NCI-H1417 (cell line): ENCODE results near the gene MPRIP.

Experiments
- DNase-seq, 3 experiments: peaks; one replicate each; lab custom pipeline; 2025; lab: John Stamatoyannopoulos, UW

Gene MPRIP

GRCh38 chr17:17165666-17166308, 123.5 kb downstream of the MPRIP start:
- no peak for DNase-seq

DNA sequence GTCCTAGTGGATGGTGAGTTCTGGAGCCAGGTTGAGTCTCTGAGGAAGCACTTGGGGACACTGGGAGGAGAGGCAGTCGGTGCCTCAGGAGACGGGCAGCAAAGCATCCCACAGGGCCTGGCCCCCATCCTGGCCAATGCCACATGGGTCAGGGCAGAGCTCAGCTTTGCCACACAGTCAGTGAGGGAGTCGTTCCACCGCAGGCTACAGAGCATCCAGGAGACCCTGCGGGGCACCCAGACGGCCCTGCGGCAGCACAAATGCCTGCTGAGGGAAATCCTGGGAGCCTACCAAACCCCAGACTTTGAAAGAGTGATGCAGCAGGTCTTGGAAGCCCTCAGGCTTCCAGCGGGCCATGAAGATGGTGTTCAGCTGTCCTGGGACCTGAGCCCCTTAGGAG, 124.2 kb downstream of the MPRIP start:
- DNase-seq = no peak

GRCh38 chr17:17167356-17167755, 125.1 kb downstream of the MPRIP start:
- no peak for DNase-seq

- DNase-seq = no peak
These were observed 125.7 kb downstream of the MPRIP start for GRCh38 chr17:17167986-17168385.

DNA sequence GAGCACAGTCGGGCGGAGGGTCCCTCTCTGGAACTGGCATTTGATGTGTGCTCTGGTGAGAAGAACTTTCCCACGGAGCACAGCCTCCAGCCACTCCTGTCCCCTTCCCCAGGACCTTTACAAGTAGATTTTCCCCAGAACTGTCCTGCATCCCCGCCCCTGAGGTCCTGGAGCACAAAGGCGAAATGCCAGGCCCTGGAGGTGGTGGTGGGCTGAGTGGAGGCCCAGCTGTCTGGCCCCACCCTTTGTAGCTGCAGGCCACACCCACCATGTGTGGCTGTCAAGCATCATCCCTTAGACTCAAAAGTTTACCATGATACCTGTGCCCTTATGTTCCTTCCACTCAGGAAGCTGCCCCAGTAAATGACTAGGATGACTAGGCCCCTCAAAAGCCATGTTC, 126.1 kb downstream of the MPRIP start:
- DNase-seq = no peak

GRCh38 chr17:17169396-17169795, 127.1 kb downstream of the MPRIP start:
- no peak for DNase-seq

GRCh38 chr17:17170346-17170985, 128.2 kb downstream of the MPRIP start:
- no peak for DNase-seq

GRCh38 chr17:17171186-17171585, 128.9 kb downstream of the MPRIP start:
- DNase-seq = no peak

DNA sequence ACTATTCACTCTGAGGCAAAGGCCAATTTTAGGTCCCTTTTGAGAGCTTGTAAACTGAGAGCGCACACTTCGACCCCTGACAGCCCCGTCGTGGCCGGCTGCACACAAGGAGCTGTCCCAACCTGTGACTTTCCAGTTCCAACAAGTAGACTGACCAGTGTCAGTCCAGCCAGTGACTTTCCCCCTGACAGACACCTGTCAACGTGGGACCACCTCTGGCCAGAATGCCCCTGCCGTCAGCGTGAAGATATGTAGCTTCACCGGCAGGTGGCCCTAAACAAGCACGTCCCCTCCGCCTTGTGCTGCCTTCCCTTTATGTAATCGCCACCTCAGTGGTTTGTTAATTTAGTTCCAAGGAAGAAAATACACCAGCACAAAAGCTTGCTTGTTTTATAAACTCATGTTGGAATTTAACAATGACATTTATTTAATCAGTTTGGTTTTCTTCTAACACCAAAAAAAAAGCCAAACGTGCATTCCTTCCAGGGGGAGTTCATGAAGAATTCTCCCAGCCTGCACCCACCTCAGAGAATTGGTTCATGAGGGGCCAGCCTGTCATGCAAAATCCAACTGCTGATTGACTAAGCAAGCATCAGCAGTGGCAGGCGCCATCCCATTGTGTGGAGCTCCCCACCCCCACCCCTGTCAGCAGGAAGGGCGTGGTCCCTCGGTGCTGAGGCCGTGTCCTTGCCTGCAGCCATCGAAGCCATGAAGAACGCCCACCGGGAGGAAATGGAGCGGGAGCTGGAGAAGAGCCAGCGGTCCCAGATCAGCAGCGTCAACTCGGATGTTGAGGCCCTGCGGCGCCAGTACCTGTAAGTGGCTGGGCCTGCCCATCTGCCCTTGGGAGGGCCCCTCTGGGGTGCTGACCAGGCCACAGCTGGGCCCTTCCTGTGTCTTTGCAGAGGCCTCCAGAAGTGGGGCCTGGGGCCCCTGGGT, 130.0 kb downstream of the MPRIP start:
- no peak for DNase-seq

GRCh38 chr17:17172990-17173389, 130.7 kb downstream of the MPRIP start:
- no peak for DNase-seq

GRCh38 chr17:17173921-17174320, 131.7 kb downstream of the MPRIP start:
- no peak for DNase-seq

- no peak for DNase-seq
These were observed 133.1 kb downstream of the MPRIP start for GRCh38 chr17:17175340-17175739.

GRCh38 chr17:17175917-17176316, 133.7 kb downstream of the MPRIP start:
- no peak for DNase-seq

DNA sequence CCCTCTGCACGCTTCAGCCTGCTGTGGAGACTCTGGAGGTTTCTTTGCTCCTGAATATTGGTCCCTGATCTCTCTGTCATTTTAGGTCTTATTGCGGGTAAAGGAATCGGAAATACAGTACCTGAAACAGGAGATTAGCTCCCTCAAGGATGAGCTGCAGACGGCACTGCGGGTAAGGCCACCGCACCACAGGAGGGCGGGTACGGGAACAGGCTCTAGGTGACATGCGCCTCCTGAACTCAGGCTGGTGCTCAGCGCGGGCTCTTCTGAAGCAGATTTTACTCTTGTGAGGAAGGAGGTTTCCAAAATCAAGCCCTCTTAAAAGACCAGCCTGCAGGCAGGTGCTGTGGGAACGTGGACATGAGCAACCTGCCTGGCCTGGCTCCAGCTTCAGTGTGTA, 134.1 kb downstream of the MPRIP start:
- no peak for DNase-seq

- no peak for DNase-seq
These were observed 134.9 kb downstream of the MPRIP start for GRCh38 chr17:17177176-17177575.

DNA sequence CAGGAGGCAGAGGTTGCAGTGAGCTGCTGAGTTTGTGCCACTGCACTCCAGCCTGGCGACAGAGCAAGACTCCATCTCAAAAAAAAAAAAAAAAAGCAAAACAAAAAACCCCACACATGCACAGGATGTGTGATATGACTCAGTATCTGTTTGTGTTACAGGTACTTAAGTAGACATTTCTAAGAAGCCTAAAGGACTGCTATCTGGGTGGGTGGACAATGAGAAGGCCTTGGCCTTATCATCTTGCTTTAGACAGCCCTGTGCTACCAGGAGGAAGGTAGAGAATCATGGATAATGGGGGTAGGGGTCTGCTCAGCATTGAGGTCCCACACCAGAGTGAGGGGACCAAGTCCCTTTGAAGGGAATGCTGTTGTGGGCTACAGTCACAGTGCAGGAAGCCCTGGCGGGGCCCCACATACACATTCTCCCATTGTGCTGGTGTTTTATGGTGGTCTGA, 137.1 kb downstream of the MPRIP start:
- DNase-seq = no peak

DNA sequence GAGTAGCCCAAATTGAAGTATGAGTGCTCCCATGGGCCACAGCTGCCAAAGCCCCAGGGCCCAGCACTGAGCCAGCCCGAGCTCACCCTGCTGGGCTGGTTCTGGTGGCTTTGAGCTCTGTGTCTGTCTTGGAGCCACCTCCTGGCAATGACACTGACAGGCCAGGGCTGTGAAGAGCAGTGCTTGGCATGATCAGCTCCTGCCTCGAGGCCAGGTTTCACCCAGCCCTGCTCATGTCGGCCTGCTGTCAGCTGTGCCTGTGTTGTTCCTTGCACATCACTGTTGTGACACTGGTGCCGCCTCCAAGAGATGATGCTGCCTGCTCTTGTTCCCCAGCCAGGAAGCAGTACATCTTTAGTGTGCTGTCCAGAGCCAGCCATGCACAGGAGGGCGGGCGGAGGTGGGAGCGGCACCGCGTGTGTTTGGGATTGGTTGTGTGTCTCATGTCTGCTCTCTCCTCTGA, 137.9 kb downstream of the MPRIP start:
- no peak for DNase-seq

DNA sequence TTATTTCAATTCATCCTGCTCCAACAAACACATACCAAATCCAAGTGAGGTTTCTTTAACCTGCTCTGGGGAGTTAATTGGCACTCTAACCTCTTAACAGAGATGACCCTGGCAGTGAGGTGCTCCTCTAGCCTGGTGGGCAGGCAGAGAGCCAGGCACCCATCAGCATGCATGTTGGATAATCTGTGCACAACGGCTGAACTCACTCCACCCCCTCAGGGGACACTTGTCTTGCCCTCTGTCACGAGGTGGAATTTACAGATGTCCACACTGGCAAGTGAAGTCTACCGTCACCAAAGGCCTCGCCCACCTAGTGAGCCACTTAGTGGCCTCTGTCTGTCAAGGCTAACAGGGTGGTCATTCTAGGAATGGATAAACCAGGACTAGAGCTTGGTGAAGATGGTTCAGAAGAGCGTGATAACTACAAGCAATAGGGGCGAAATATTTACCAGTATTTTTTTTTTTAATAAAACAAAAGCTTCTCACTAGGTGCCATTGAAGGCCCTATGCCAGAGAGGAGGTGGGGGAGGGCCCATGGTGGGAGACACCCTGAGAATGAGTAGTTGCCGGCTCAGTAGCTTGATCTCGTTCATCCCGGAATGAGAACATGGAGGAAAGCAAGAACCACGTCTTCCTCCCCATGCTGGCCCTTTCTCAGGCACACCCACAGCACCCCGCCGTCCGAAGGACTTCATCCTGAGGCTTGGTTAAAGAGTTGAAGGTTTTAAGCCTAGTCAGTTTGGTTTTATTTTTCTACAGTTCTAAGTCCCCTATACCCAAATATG, 138.7 kb downstream of the MPRIP start:
- no peak for DNase-seq

DNA sequence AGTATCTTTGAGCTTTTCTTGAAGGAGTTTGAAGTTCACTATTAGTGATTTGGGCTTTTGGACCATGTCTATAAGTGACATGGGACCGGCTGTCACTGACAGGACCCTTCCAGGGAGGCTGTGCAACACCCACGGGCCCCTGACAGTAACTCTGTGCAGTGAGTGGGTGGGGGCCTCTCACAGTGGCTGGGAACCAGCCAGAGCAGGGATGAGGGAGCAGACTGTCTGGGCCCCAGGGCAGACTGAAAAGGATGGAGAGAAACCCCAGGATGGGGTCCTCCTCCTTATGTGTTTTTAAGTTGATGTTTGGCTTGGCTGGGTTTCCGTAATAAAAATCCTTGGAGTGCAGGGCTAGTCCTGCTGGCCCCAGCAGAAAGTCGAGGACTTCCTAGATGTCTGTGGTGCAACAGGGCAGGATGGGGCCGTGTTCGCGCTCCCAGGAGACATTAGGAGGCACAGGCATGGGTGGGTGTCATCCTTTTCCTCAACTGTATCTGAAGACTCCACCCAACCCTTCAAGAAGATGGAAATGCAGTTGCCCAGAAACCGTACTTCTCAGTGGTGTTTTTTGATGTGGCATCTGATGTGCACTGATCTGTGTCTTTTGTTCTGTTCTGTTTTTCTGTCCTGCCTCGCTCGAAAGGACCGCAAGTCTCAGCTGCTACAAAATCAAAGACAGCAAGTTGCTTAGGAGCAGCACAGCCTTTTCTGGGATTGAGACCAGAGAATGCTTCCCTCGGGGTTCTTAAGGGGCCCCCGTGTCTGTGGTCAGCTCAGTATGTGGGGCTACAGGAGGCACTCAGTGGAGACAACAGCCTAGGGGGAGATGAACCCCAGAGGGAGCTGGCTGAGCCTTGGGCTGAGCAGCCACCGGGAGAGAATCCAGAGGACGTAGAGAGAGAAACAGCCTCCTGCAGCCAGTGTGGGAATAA, 139.7 kb downstream of the MPRIP start:
- DNase-seq = no peak

DNA sequence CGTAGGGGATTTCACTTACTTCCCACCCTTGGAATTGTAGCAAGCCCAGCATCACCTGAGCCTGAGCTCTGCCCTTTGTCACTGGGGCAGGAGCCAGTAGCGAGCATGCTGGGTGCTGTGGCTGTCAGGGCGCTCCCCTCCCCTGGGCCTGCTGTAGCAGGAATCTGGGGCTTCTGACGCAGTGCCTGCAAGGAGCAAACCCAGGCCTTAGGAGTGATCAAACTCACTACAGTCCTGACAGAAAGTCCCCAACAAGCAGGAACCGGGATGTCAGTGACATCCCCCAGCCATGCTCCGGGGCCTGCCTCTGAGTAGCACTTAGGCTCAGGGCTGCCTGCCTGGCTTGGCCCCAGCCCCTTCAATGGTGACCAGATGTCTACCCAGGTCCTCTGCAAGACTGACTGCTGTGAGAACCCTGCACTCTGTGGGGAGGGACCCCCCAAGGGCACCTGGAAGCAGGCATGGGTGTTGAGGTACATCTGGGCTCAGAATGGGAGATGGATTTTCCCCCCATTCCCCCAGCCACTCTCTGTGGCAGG, 140.4 kb downstream of the MPRIP start:
- peak in 1 of 3 experiments; percentile 0 for DNase-seq
